Measurements from ENCODE around the gene MRPS5.

DNA sequence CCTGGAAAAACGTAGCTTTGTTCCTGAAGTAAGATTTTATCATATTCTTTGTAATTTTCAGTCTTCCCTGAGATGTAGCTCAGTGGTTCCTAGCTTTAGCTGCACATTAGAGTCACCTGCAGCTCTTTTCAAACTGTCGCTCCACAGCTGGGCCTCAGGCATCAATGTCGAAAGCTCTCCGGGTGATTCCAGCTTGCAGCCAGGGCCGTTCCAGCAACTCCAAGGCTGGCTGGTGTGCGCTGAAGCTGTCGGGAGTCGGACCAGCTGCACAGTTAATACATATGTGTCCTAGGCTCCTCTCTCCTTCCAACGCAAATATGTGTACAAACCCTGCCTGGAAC, 43.4 kb upstream of the MRPS5 start:
- TF ChIP-seq, protein P1, sequence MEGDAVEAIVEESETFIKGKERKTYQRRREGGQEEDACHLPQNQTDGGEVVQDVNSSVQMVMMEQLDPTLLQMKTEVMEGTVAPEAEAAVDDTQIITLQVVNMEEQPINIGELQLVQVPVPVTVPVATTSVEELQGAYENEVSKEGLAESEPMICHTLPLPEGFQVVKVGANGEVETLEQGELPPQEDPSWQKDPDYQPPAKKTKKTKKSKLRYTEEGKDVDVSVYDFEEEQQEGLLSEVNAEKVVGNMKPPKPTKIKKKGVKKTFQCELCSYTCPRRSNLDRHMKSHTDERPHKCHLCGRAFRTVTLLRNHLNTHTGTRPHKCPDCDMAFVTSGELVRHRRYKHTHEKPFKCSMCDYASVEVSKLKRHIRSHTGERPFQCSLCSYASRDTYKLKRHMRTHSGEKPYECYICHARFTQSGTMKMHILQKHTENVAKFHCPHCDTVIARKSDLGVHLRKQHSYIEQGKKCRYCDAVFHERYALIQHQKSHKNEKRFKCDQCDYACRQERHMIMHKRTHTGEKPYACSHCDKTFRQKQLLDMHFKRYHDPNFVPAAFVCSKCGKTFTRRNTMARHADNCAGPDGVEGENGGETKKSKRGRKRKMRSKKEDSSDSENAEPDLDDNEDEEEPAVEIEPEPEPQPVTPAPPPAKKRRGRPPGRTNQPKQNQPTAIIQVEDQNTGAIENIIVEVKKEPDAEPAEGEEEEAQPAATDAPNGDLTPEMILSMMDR (IDR thresholded peaks at IDR 0.05; ENCODE audit: insufficient read depth, low read depth, low read length) = no peak
- TF ChIP-seq EZH2 (IDR thresholded peaks at IDR 0.05; ENCODE audit: insufficient read depth, low read length) = no peak

Data from astrocyte (in vitro differentiated cells and primary cell).